ENCODE results near the gene GOLIM4. TPM values are rescaled to one million over a fixed set of nuclear protein-coding genes. Genes with fewer than 3 reads are reported as not detected.

The GOLIM4 gene
- total and polyA plus RNA-seq, 3 donors from 2014 or later = 9.5 to 21.6 (median 20.1) TPM

DNA sequence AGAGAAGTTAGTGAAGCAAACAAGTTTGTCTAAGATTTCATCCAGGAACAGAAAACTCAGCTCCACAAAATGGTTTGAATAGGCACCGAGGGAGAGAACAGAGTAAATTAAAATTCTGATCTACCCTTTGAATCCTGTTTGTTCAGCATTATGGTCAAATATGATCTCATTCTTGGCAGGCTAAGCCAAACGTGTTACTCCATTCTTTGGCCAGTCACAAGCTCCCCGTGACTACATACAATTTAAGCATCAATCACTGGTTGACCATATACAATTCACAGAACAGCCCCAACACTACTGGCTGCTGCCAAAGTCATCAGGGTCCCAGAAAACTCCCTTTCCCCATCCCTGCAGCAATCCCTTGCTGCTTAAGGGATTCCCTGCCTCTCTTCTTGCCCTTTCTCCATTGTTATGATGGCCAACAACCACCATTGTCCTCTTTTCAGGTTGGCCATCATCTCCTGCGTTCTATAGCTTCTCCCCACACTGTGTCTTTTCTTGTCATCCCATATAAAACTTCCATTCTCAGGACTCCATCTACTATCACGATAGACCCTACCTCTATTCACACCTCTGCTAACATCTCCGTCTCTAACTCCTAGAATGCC, 46.3 kb downstream of the GOLIM4 start:
- Histone ChIP-seq H3K27ac (no peak overlapping the region), H3K4me1 (no peaks in the 10 kb centered on the region), H3K9me3 (no peaks in the 10 kb centered on the region), H3K4me3 (no peak overlapping the region), H3K27me3 (no peaks in the 10 kb centered on the region), H3K36me3 (ENCODE audit: low read depth, missing control alignments) (no peaks in the 10 kb centered on the region)
- TF ChIP-seq POLR2A (IDR thresholded peaks at IDR 0.05) = no peak
- TF ChIP-seq, protein P1, sequence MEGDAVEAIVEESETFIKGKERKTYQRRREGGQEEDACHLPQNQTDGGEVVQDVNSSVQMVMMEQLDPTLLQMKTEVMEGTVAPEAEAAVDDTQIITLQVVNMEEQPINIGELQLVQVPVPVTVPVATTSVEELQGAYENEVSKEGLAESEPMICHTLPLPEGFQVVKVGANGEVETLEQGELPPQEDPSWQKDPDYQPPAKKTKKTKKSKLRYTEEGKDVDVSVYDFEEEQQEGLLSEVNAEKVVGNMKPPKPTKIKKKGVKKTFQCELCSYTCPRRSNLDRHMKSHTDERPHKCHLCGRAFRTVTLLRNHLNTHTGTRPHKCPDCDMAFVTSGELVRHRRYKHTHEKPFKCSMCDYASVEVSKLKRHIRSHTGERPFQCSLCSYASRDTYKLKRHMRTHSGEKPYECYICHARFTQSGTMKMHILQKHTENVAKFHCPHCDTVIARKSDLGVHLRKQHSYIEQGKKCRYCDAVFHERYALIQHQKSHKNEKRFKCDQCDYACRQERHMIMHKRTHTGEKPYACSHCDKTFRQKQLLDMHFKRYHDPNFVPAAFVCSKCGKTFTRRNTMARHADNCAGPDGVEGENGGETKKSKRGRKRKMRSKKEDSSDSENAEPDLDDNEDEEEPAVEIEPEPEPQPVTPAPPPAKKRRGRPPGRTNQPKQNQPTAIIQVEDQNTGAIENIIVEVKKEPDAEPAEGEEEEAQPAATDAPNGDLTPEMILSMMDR (IDR thresholded peaks at IDR 0.05) = no peak
- WGBS, 2 donors = 73 to 86% methylated on average over 6 of the region's 6 CpGs
- intact Hi-C loops (cut with DNase I; ENCODE audit: low total_unique reads) = no loop called here
- no peak for DNase-seq

DNA sequence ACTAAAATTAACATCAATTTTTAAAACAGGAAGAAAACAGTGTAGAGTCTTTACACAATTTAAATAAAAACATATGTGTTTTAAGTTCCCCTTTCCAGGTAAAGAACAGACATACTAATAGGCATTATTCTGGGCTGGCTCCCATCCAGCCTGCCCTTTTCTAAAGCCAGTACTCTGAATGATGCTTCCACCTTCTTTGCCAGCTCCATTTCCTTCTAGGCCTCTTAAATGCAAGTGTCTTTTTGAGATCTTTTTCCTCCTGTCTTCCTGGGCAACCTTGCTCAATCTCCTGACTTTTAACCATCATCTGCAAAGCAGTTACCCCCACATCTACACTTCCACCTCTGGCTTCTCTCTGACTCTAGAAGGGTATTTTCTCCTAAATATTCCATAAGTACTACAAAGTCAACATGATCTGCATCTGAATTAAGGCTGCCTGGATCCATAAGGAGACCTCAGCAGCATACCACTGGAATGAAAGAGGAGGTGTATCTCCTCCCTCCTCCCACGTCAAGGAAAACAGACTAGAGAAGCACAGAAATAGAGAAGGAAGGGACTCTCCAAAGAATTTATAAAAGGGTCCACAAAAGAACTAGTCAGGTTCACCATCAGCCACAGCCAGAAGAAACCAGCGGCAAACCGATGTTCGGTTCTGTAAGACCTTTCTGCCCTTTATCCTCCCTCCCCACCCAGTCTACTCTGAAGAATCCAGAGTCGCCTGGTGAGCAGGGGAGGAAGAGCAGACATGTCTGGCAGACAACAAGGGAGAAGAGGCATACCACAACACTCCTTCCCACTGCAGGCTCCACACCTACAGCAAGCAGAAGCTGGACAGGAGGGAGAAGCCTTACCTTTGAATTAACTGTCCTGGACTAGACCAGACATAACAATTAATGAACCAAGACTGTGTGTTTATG, 47.1 kb downstream of the GOLIM4 start:
- Histone ChIP-seq H3K27me3 (no peaks in the 10 kb centered on the region), H3K4me1 (no peaks in the 10 kb centered on the region), H3K9me3 (no peaks in the 10 kb centered on the region), H3K36me3 (ENCODE audit: low read depth, missing control alignments) (no peaks in the 10 kb centered on the region), H3K4me3 (no peak overlapping the region), H3K27ac (no peak overlapping the region)
- intact Hi-C loops (cut with DNase I; ENCODE audit: low total_unique reads) = no loop called here
- no peak for DNase-seq
- WGBS, 2 donors = 74 to 84% methylated on average over 5 of the region's 5 CpGs
- TF ChIP-seq, protein P1 (IDR thresholded peaks at IDR 0.05) = no peak
- no peak for TF ChIP-seq POLR2A (IDR thresholded peaks at IDR 0.05)

DNA sequence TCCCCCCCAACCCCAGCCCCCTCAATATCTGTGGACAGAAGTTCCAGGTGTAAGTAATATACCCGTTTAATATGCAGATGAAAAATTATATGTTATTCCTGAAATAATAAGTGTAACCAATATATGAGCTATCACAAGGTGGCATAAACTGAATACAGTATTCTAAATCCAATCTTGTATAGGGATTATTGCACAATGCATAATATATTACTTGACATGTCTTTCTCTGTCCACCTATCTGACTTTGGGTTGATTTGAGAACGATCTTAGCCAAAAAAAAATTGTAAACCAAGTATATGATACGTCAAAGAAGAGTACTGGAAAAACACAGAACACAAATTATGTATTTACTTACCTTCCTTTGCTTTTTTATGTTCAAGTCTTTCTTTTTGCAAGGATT, 47.8 kb downstream of the GOLIM4 start:
- TF ChIP-seq, protein P1 (IDR thresholded peaks at IDR 0.05) = no peak
- TF ChIP-seq POLR2A (IDR thresholded peaks at IDR 0.05) = no peak
- intact Hi-C loops (cut with DNase I; ENCODE audit: low total_unique reads) = no loop called here

DNA sequence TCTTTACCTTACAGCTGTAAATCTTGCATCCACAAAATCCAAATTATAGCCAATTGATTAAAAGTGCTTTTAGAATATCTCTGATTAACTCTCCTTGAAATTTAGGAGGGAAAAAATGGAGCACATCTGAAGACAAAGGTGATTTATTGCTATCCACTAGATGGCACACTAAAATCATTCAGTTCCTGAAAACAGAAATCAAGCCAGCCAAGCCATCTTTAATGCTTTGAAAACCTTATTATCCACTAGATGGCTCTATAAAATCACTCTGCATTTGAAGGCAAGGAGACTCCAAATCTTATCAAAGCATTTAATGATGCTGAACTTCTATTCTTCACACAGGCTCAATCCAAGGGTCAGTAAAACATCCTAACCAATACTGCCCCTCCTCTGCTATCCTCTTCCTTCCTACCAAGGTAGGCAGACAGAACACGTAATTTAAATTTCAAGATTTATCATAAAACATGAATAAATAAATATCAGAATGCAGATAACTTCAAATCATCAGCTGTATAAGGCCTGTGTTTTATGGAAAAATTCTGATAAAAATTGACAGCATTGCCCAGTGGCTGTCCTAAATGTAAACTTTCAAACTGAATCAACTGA, 48.4 kb downstream of the GOLIM4 start:
- H3K9me3 ChIP-seq = no peaks in the 10 kb centered on the region
- WGBS, 2 donors = 83 to 86% methylated on average over 1 of the region's 1 CpG
- no peak overlapping the region for H3K4me3 ChIP-seq
- no peaks in the 10 kb centered on the region for H3K4me1 ChIP-seq
- no peaks in the 10 kb centered on the region for H3K27me3 ChIP-seq
- no peak overlapping the region for H3K27ac ChIP-seq
- H3K36me3 ChIP-seq (ENCODE audit: low read depth, missing control alignments) = no peaks in the 10 kb centered on the region
- no peak for DNase-seq
- intact Hi-C loops (cut with DNase I; ENCODE audit: low total_unique reads) = no loop called here
- TF ChIP-seq POLR2A (IDR thresholded peaks at IDR 0.05) = no peak
- TF ChIP-seq, protein P1 (IDR thresholded peaks at IDR 0.05) = peak; percentile 55 to 65 (median 61)

More for the DNA sequence above, 47.8 kb downstream of the GOLIM4 start:
- 84 to 87% methylated on average over 3 of the region's 3 CpGs for WGBS, 2 donors
- Histone ChIP-seq H3K27me3 (no peaks in the 10 kb centered on the region), H3K9me3 (no peaks in the 10 kb centered on the region), H3K4me1 (no peaks in the 10 kb centered on the region), H3K27ac (no peak overlapping the region), H3K4me3 (no peak overlapping the region), H3K36me3 (ENCODE audit: low read depth, missing control alignments) (no peaks in the 10 kb centered on the region)
- no peak for DNase-seq

All from testis (tissue), 3 donors.